COLO668 (cell line): ENCODE measurements around the gene CELF4.

ENCODE experiments used
- DNase-seq: peaks from one replicate; lab custom pipeline; 2025; ENCODE audit not compliant: unreplicated experiment; lab: John Stamatoyannopoulos, UW

Gene CELF4

GRCh38 chr18:37270038-37270665, 295.4 kb downstream of the CELF4 start:
- no peak for DNase-seq

- no peak for DNase-seq
These were observed 299.3 kb downstream of the CELF4 start for GRCh38 chr18:37266290-37266689.

GRCh38 chr18:37265382-37265781, 300.2 kb downstream of the CELF4 start:
- DNase-seq, result no peak

- DNase-seq, result no peak
These were observed 300.6 kb downstream of the CELF4 start for GRCh38 chr18:37264956-37265355.

GRCh38 chr18:37261988-37262387, 303.6 kb downstream of the CELF4 start:
- no peak for DNase-seq

DNA sequence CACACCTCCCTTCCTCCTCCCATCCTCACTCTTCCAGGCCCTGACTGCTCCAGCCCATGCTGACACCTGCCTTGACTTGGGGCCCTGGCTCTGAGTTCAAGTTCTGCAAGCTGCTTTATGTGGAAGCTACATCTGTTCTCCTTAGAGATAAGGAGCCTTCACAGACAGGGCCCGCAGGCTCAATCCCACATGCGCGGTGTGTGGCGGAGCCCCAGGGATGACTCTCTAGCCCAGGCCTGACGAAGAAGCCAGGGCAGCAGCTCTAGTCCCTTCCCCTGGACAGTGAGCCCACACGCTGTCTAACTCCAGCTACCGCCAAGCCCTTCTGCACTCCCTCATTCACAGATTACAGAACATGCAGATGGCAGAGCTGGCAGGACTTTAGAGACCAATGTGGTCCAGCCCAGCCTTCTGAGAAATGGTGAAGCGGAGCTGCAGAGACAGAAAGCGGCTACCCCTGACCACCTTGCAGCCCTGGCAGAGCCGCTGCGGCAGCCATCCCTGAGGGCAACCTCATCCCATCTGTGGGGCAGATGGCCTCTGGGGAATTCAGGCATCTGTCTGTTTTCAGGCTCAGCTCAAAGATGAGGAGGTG, 304.3 kb downstream of the CELF4 start:
- no peak for DNase-seq

DNA sequence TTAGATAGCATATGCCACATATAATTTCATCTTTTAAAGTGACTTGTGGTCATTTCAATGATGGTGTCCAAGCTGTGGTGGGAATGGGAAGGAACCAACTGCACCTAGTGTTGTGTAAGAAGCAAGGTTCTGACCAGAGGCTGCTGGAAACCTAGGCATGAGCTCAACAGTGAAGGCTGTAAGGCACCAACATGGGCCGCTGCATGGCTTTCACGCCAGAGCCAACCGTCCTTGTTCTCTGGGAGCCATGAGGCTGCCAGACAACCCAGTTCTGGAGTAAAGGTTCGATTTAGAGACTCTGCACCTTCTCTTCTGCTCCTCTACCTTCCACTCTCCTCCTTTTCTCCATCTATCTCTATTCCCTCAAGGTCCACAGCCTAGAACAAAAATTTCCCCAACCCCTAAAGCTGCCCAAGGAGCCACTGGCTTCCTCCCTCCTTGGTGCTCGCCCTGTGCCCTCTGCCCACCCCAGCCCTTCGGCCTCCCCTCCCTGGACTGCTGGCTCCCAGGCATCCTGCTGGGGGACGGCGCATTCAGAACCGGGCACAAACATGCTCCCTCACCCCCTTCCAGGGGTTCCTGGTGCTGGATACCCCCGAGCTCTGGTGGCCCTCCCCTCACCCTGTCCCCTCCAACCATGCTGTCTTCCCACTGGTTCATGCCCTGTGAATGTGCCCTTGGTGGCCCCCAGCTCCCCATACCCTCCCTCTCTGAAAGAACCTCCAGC, 305.1 kb downstream of the CELF4 start:
- DNase-seq, result no peak

GRCh38 chr18:37259711-37260110, 305.9 kb downstream of the CELF4 start:
- no peak for DNase-seq

DNA sequence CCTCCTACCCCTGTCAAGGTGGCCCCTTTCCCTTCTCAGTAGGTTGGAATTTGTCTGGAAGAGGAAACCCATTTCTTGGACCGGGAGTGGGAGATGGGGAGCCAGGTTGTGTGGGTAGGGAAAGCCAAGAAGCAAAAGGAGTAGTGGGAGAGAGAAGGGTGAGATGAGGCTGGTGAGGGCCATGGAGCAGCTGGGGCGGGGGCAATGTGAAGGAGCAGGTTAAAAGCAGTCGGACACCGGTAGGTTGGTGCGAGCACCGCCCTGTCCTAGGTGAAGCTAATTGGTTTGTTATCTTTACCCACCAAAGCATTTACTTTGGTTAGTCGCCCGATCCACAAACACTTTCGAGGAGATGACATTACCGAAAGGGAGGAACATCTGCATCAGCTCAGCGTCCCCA, 306.8 kb downstream of the CELF4 start:
- no peak for DNase-seq

- no peak for DNase-seq
These were observed 307.5 kb downstream of the CELF4 start for GRCh38 chr18:37258131-37258530.

GRCh38 chr18:37254973-37255372, 310.6 kb downstream of the CELF4 start:
- DNase-seq, result no peak

DNA sequence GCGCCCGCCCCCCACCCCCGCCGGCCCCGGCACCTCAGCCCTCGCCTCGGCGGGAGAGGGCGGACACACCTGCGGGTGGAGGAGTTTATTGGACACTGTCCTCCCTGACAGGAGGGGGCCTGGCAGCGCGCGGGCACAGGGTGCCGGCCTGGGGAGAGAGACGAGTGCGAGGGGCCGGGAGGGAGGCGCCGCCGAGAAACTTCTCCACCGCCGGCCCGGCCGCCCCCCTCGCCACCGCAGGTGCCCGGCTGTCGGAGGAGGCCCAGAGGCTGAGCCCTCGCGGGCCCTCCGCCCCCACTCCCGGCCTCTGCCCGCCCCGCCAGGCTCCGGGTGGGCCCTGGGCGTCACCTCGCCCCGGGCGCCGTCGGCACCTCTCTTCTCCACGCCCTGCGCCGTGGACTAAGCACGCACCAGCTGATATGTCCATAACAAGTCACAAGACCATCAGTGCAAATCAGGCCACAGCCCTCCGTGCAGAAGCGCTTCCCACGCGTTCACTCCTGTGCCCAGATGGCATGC, 311.3 kb downstream of the CELF4 start:
- peak; percentile 71 for DNase-seq

GRCh38 chr18:37253394-37254235, 312.0 kb downstream of the CELF4 start:
- peak; percentile 80 for DNase-seq

DNA sequence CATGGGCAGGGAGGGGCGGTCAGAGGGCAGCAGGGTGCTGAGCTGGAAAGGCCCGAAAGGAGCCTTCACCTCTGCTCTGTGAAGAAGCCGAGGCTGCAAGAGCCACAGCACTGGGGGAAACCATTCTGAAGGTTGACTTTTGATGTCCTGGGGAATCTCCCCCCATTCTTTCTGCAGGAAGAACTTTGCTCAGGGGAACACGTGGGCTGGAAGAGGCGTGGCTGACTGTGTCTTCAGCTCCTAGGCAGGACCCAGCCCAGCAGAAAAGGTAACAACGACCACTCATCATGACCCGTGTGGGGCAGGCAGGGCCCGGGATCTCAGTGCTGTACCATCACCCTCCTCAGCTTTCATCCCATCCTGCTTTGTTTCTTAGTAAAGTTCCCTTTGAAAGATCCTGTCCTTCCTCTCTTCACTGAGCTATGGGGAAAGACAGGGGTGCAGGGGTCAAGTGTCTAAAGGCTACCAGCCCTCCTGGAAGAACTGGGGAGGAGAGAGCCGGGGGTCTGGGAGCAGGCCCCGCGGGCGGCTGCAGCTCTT, 312.7 kb downstream of the CELF4 start:
- no peak for DNase-seq

- no peak for DNase-seq
These were observed 313.3 kb downstream of the CELF4 start for GRCh38 chr18:37252342-37252741.

DNA sequence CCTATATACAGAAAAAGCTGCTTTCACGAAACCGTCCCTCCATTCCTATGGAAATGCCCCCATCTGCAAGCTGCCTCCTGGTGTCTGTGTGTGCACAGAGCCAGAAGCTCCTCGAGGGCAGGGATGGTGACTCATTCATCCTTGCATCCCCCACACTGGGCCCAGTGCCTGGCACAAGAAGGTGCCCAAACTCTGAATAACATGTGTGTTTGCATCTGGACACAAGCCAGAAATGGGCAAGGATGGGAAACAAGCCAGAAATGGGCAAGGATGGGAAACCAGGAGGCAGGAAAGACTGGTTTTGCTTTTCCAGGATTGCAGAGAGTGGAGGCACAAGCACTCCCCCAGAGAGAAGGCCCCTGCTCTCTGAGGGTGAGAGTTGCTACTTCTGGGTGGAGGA, 313.9 kb downstream of the CELF4 start:
- no peak for DNase-seq

GRCh38 chr18:37249895-37250618, 315.5 kb downstream of the CELF4 start:
- DNase-seq, result no peak

GRCh38 chr18:37249171-37249886, 316.3 kb downstream of the CELF4 start:
- DNase-seq, result no peak

DNA sequence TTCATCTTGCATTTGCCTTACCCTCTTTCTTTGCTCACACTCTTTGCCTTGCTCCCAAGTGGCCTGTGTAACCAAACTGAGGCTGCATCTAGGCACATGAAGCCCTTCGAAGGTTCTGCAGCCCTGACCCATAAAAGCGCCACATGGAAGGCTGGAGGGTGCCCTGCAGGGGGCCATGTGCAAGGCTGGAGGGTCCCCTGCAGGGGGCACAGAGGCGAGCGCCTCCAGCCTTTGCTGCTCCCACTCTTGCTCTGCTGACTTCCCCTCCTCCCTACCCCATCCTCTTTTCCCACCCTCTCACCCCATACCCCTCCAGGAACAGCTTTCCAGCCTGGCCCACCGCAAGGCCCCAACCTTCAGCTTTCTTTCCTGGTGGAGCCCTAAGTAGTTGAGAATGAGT, 317.3 kb downstream of the CELF4 start:
- DNase-seq, result no peak
